Measurements from ENCODE around the gene FBLN2. TPM values are rescaled to one million over a fixed set of nuclear protein-coding genes. Genes with fewer than 3 reads are reported as not detected.

Gene FBLN2
- total and polyA plus RNA-seq, 8 donors, result 1.8 to 143 (median 11.9) TPM

- TF ChIP-seq CTCF (IDR thresholded peaks at IDR 0.05), result no peak
- no peak for TF ChIP-seq POLR2AphosphoS5 (IDR thresholded peaks at IDR 0.05)
- TF ChIP-seq EP300 (IDR thresholded peaks at IDR 0.05), result no peak
- TF ChIP-seq POLR2A (IDR thresholded peaks at IDR 0.05), result no peak
- Histone ChIP-seq H3K4me3 (no peak overlapping the region), H3K27ac (peak overlapping the region in 1 of 5 donors; percentile 35), H3K27me3 (peaks cover 0 to 22% (median 0%) of the 10 kb centered on the region in 3 donors), H3K4me1 (peaks cover 0 to 7% (median 4%) of the 10 kb centered on the region in 4 donors), H3K36me3 (no peaks in the 10 kb centered on the region), H3K9me3 (peaks cover 0 to 6% (median 0%) of the 10 kb centered on the region in 4 donors)
- intact Hi-C loops (cut with DNase I; ENCODE audit: low total_unique reads), result no loop called here
- no peak for DNase-seq
- 67 to 86% (median 82%) methylated on average over 5 of the region's 5 CpGs for WGBS, 5 donors
These were observed 9.7 kb upstream of the FBLN2 start for GRCh38 chr3:13539292-13539638.

- Histone ChIP-seq H3K9me3 (peaks cover 0 to 6% (median 0%) of the 10 kb centered on the region in 4 donors), H3K4me3 (no peak overlapping the region), H3K27ac (peak overlapping the region in 1 of 5 donors; percentile 35), H3K27me3 (peaks cover 0 to 26% (median 0%) of the 10 kb centered on the region in 3 donors), H3K4me1 (peaks cover 0 to 7% (median 4%) of the 10 kb centered on the region in 4 donors), H3K36me3 (no peaks in the 10 kb centered on the region)
- TF ChIP-seq POLR2A (IDR thresholded peaks at IDR 0.05), result no peak
- DNase-seq, result no peak
- intact Hi-C loops (cut with DNase I; ENCODE audit: low total_unique reads), result no loop called here
- WGBS, 5 donors, result 83 to 94% (median 87%) methylated on average over 7 to 8 of the region's 8 CpGs
These were observed 9.3 kb upstream of the FBLN2 start for GRCh38 chr3:13539671-13540070.

- peaks cover 0 to 7% (median 4%) of the 10 kb centered on the region in 4 donors for H3K4me1 ChIP-seq
- H3K27ac ChIP-seq, result peak overlapping the region in 1 of 5 donors; percentile 35
- H3K9me3 ChIP-seq, result peaks cover 0 to 6% (median 0%) of the 10 kb centered on the region in 4 donors
- H3K4me3 ChIP-seq, result no peak overlapping the region
- no peak for DNase-seq
- 62 to 74% (median 69%) methylated on average over 3 to 4 of the region's 4 CpGs for WGBS, 5 donors
- intact Hi-C loops (cut with DNase I; ENCODE audit: low total_unique reads), result no loop called here
- TF ChIP-seq POLR2AphosphoS5 (IDR thresholded peaks at IDR 0.05) (no peak), POLR2A (IDR thresholded peaks at IDR 0.05) (no peak), CTCF (IDR thresholded peaks at IDR 0.05) (no peak), EP300 (IDR thresholded peaks at IDR 0.05) (no peak)
- H3K36me3 ChIP-seq, result no peaks in the 10 kb centered on the region
- H3K27me3 ChIP-seq, result peaks cover 0 to 25% (median 0%) of the 10 kb centered on the region in 3 donors
These were observed 8.5 kb upstream of the FBLN2 start for GRCh38 chr3:13540297-13540995.

GRCh38 chr3:13541691-13542090, 7.2 kb upstream of the FBLN2 start:
- Histone ChIP-seq H3K36me3 (no peaks in the 10 kb centered on the region), H3K27me3 (peaks cover 0 to 14% (median 0%) of the 10 kb centered on the region in 3 donors), H3K4me1 (peaks cover 0 to 7% (median 2%) of the 10 kb centered on the region in 4 donors), H3K4me3 (no peak overlapping the region), H3K27ac (no peak overlapping the region), H3K9me3 (peaks cover 0 to 6% (median 0%) of the 10 kb centered on the region in 4 donors)
- TF ChIP-seq CTCF (IDR thresholded peaks at IDR 0.05) (no peak), POLR2AphosphoS5 (IDR thresholded peaks at IDR 0.05) (no peak), POLR2A (IDR thresholded peaks at IDR 0.05) (no peak), EP300 (IDR thresholded peaks at IDR 0.05) (no peak)
- WGBS, 5 donors, result 44 to 59% (median 47%) methylated on average over 3 of the region's 3 CpGs
- no peak for DNase-seq
- intact Hi-C loops (cut with DNase I; ENCODE audit: low total_unique reads), result no loop called here

GRCh38 chr3:13542142-13542541, 6.8 kb upstream of the FBLN2 start:
- WGBS, 5 donors, result 83 to 91% (median 89%) methylated on average over 3 of the region's 3 CpGs
- DNase-seq, result no peak

More at GRCh38 chr3:13542142-13542541, 6.8 kb upstream of the FBLN2 start:
- peaks cover 0 to 3% (median 0%) of the 10 kb centered on the region in 4 donors for H3K4me1 ChIP-seq
- H3K36me3 ChIP-seq, result no peaks in the 10 kb centered on the region
- TF ChIP-seq POLR2A (IDR thresholded peaks at IDR 0.05) (no peak), POLR2AphosphoS5 (IDR thresholded peaks at IDR 0.05) (no peak)
- peaks cover 0 to 11% (median 0%) of the 10 kb centered on the region in 3 donors for H3K27me3 ChIP-seq
- no peak overlapping the region for H3K4me3 ChIP-seq
- H3K27ac ChIP-seq, result no peak overlapping the region
- intact Hi-C loops (cut with DNase I; ENCODE audit: low total_unique reads), result no loop called here
- peaks cover 0 to 6% (median 0%) of the 10 kb centered on the region in 4 donors for H3K9me3 ChIP-seq
